ENCODE measurements around the gene PADI4. TPM values are rescaled to one million over a fixed set of nuclear protein-coding genes. Genes with fewer than 3 reads are reported as not detected.
"Not testable (repeated sequence)": the region's sequence is repeated elsewhere in the genome, so short reads cannot be mapped to it uniquely, and the experiment has no call there.

Gene PADI4
- polyA plus RNA-seq, 1 donor, result 0.10 TPM

DNA sequence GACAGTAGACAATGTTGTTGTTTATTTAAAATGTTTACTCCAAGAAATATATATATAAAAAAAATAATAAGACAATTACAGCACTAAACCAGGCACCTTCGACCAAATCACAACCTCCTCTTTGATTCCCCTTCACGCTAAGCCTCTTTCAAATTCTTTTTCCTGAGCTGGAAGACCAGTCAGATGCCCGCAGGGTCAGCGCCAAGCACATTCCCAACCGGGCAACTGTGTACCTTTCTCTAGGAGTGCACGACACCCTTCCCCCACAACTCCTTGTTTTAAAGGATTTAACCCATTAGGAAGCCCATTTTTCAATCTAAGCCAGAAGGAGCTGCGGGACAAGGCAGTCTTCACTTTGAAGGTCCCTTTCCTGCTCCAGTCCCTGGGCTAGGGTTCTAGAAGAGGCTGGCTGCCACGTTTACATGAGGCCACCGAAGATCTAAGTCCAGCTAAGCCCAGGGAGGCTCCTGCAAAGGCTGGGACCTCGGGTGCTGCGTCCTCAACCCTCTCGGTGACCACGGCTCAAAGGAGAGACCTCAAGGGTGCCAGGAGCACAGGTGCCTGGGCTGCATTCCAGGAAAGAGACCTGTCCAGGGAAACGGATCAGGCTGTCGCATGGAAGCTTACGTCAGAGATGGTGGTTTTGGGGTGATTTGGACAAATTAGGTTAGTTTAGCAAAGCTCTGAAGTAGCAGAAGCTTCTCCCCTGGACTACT is 98.9 kb downstream of the PADI4 start:
- WGBS (ENCODE audit: insufficient coverage, low lambda C conversion rate), result no CpG with 5 or more reads among the region's 16 CpGs
- H3K36me3 ChIP-seq (ENCODE audit: control insufficient read depth, insufficient read depth, low read length), result peaks cover 44% of the 10 kb centered on the region
- not testable (repeated sequence) for H3K4me3 ChIP-seq (ENCODE audit: low read length); H3K27ac ChIP-seq (ENCODE audit: low read length); H3K27me3 ChIP-seq (ENCODE audit: control insufficient read depth, insufficient read depth, low read length); H3K9me3 ChIP-seq (ENCODE audit: control insufficient read depth, low read depth, low read length); DNase-seq; H3K4me1 ChIP-seq (ENCODE audit: control insufficient read depth, insufficient read depth, low read length)

DNA sequence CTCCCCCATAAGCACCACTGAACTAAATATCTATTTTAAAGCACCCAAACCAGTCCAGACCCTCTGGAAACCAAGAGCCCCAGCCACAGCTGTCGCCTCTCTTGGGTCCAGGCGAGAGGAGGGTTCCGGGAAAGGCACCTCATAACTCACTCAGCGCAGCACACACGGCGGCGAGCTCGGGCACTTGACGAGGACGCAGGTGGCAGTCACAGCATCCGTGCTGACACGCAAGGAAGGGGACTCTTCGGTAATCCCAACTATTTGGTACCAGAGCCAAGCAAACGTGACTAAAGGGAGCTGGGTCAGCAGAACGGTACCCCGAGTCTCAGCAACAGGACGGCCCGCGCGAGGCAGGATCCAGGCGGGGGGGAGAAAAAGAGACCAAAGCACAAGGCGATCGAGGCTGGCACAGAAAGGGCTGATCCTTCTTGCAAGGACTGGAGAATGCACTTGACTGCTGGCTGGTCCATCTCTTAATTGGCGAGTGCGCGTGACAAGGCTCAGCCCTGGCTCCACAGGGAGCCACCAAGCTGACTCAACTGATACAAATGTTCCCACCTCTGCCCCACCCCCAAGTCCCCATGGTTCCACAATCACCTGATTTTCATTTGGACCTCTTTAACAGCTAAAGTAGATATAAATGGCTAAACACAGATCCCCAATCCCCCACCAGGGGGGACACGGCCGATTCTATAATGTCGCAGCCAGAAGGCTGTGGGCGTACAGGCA is 100.0 kb downstream of the PADI4 start:
- not testable (repeated sequence) for H3K4me1 ChIP-seq (ENCODE audit: control insufficient read depth, insufficient read depth, low read length); H3K27me3 ChIP-seq (ENCODE audit: control insufficient read depth, insufficient read depth, low read length); H3K27ac ChIP-seq (ENCODE audit: low read length); DNase-seq; H3K9me3 ChIP-seq (ENCODE audit: control insufficient read depth, low read depth, low read length); H3K4me3 ChIP-seq (ENCODE audit: low read length)
- WGBS (ENCODE audit: insufficient coverage, low lambda C conversion rate), result no CpG with 5 or more reads among the region's 30 CpGs
- peaks cover 54% of the 10 kb centered on the region for H3K36me3 ChIP-seq (ENCODE audit: control insufficient read depth, insufficient read depth, low read length)

DNA sequence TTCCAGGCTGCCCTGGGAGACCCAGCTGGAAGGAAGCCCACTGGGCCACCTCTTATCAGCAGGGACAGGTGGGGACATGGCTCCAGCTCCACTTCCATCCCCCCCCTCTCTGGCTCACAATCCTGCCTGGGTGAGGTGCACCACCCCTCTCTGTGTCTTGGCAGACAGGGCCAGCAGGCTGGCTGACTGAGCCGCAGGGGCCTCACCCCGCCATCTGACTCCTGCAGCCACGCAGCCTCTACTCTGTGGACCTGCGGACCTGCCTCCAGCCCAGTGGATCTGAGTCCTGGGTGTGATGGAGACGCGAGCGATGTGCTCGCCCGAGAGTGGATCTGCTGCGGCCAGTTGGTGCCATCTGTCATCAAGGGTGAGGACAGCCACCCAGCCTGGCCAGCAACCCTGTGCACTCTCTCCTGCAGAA is 101.4 kb downstream of the PADI4 start:
- H3K27ac ChIP-seq (ENCODE audit: low read length), result no peak overlapping the region
- WGBS (ENCODE audit: insufficient coverage, low lambda C conversion rate), result no CpG with 5 or more reads among the region's 10 CpGs
- H3K9me3 ChIP-seq (ENCODE audit: control insufficient read depth, low read depth, low read length), result no peaks in the 10 kb centered on the region
- no peaks in the 10 kb centered on the region for H3K27me3 ChIP-seq (ENCODE audit: control insufficient read depth, insufficient read depth, low read length)
- DNase-seq, result no peak
- H3K4me1 ChIP-seq (ENCODE audit: control insufficient read depth, insufficient read depth, low read length), result no peaks in the 10 kb centered on the region
- H3K4me3 ChIP-seq (ENCODE audit: low read length), result no peak overlapping the region
- H3K36me3 ChIP-seq (ENCODE audit: control insufficient read depth, insufficient read depth, low read length), result peaks cover 67% of the 10 kb centered on the region

DNA sequence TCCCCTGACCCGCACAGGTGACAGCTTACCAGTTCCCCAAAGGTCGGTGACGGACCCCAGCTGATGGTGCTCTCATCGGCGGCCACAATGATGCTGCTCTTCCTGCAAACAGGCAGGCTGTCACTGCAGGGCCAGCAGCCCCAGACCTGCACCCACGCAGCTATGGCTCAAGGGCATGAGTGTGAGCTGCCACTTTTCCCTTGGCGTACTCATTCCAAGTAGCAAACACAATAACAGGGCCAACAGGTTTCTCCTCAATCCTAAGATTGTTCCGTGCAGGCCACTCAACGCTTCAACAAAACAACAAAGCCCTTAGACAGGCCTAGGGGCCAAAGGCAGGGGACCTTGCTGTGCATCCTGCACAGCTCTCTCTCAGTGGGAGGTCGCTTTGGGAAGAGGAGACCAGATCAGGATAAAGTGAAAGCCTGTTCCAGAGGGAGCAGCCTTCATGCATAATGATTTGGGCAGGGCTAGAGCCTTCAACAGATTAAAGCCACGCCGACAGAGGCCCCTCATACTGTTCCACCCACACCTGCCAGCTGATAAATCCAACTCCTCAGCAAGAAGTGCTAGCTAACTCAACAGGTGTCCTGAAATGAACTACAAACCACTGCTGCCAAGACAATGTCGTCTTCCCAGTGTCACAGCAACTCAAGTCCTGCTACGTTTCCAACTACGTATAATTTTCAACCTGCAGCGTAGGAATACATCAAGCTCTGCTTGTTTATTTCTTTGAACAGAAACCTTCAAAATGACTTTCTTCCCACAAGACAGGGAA is 104.3 kb downstream of the PADI4 start:
- H3K27ac ChIP-seq (ENCODE audit: low read length), result no peak overlapping the region
- WGBS (ENCODE audit: insufficient coverage, low lambda C conversion rate), result no CpG with 5 or more reads among the region's 16 CpGs
- DNase-seq, result no peak
- H3K9me3 ChIP-seq (ENCODE audit: control insufficient read depth, low read depth, low read length), result no peaks in the 10 kb centered on the region
- H3K4me3 ChIP-seq (ENCODE audit: low read length), result no peak overlapping the region
- H3K27me3 ChIP-seq (ENCODE audit: control insufficient read depth, insufficient read depth, low read length), result no peaks in the 10 kb centered on the region
- no peaks in the 10 kb centered on the region for H3K4me1 ChIP-seq (ENCODE audit: control insufficient read depth, insufficient read depth, low read length)
- peaks cover 88% of the 10 kb centered on the region for H3K36me3 ChIP-seq (ENCODE audit: control insufficient read depth, insufficient read depth, low read length)

Other genes starting within 250 kb of the PADI4 start
- 19.3 TPM for gene PADI2, start 188.7 kb upstream of the PADI4 start, polyA plus RNA-seq
- not detected for gene PADI1, start 103.1 kb upstream of the PADI4 start, polyA plus RNA-seq
- gene PADI3, start 59.1 kb upstream of the PADI4 start, polyA plus RNA-seq, result not detected
- gene PADI6, start 64.0 kb downstream of the PADI4 start, polyA plus RNA-seq, result not detected
- 51.0 TPM for gene RCC2, start 131.5 kb downstream of the PADI4 start, polyA plus RNA-seq
- gene ARHGEF10L, start 231.5 kb downstream of the PADI4 start, polyA plus RNA-seq, result 85.1 TPM